Upper lobe of left lung (tissue), 6 donors: ENCODE results near the gene RAD50. TPM values are rescaled to one million over a fixed set of nuclear protein-coding genes. Genes with fewer than 3 reads are reported as not detected.
"Not testable (repeated sequence)": the region's sequence is repeated elsewhere in the genome, so short reads cannot be mapped to it uniquely, and the experiment has no call there.

ENCODE experiments used
- ATAC-seq, 2 donors: fragments of 200-7000 bp; cut with Tn5 transposase; one replicate each; pipeline ENCODE4 v1.9.1; 2022; ENCODE audit warnings: mild to moderate bottlenecking in 2 of 2, moderate library complexity in 2 of 2; ENCODE audit not compliant: low FRiP score in 2 of 2
- DNase-seq, 2 donors: peaks; one replicate each; pipeline ENCODE4 v3.0.0-alpha.2; 2019 to 2020
- H3K27ac ChIP-seq, 4 donors: fragments of 200-600 bp; sonication (generic); one replicate each; pipeline ENCODE4 v1.5.1; 2016 to 2019
- H3K27me3 ChIP-seq, 4 donors: fragments of 200-600 bp; sonication (generic); one replicate each; pipeline ENCODE4 v1.5.1; 2017 to 2019
- H3K36me3 ChIP-seq, 4 donors: fragments of 200-600 bp; sonication (generic); one replicate each; pipeline ENCODE4 v1.5.1; 2016 to 2019
- H3K4me1 ChIP-seq, 4 donors: fragments of 200-600 bp; sonication (generic); one replicate each; pipeline ENCODE4 v1.5.1; 2018 to 2019
- H3K4me3 ChIP-seq, 4 donors: fragments of 200-600 bp; sonication (generic); one replicate each; pipeline ENCODE4 v1.5.1; 2017 to 2019; ENCODE audit warnings: mild to moderate bottlenecking in 2 of 4, moderate library complexity in 1 of 4
- H3K9me3 ChIP-seq, 4 donors: fragments of 200-600 bp; sonication (generic); one replicate each; pipeline ENCODE4 v1.5.1; 2018 to 2019
- CTCF ChIP-seq, 6 experiments: fragments of 450-650 bp in 4 of 6; fragments of 200-600 bp in 2 of 6; sonication (generic) in 2 of 6; IDR thresholded peaks; one replicate each; pipeline ENCODE4 v1.5.1; 2016 to 2019; ENCODE audit warnings: antibody characterized with exemption in 6 of 6
- EP300 ChIP-seq, 4 donors: sonication (generic); formaldehyde crosslinking; IDR thresholded peaks; one replicate each; pipeline ENCODE4 v1.5.1; 2017; ENCODE audit warnings: antibody characterized with exemption in 4 of 4, control low read depth in 2 of 4
- POLR2A ChIP-seq, 4 donors: fragments of 450-650 bp; IDR thresholded peaks; one replicate each; pipeline ENCODE4 v1.5.1; 2016 to 2017; ENCODE audit warnings: antibody characterized with exemption in 4 of 4, mild to moderate bottlenecking in 2 of 4
- POLR2AphosphoS5 ChIP-seq, 2 donors: sonication (generic); formaldehyde crosslinking; IDR thresholded peaks; one replicate each; pipeline ENCODE4 v1.5.1; 2017; ENCODE audit warnings: antibody characterized with exemption in 2 of 2
- WGBS, 2 donors: methylation state at CpG; one replicate each; pipeline ENCODE4 v1.1.5; 2017 to 2018; 5-methylcytosine and 5-hydroxymethylcytosine counted together
- total RNA-seq, 6 donors: library from RNA; depleted of rRNA in 4 of 6; stranded (reverse); fragments of >200 nt in 4 of 6; gene quantifications; one replicate each; pipeline versions ENCODE4 v1.1.0 to v1.2.1, GENCODE V29; 2016 to 2021
- donor health status: DM: no; HTN: no; CAD: no; lungs with moderate emphysema.
- donor health status: DM: no; HTN: yes; CAD: no; lungs with severe emphysema.

The RAD50 gene
- total RNA-seq, 6 donors from 2014 or later, result 26.2 to 105 (median 33.3) TPM

- Histone ChIP-seq H3K27ac (no peak overlapping the region), H3K9me3 (no peaks in the 10 kb centered on the region), H3K36me3 (no peaks in the 10 kb centered on the region), H3K4me3 (no peak overlapping the region), H3K4me1 (peaks cover 0 to 6% (median 0%) of the 10 kb centered on the region in 4 donors), H3K27me3 (no peaks in the 10 kb centered on the region)
- ATAC-seq (no peak), DNase-seq (no peak)
- 88 to 90% methylated on average over 7 of the region's 7 CpGs for WGBS, 2 donors
- TF ChIP-seq POLR2AphosphoS5 (IDR thresholded peaks at IDR 0.05), result no peak
- no peak for TF ChIP-seq EP300 (IDR thresholded peaks at IDR 0.05)
- TF ChIP-seq CTCF (IDR thresholded peaks at IDR 0.05), result no peak
- no peak for TF ChIP-seq POLR2A (IDR thresholded peaks at IDR 0.05)
These were observed 132.7 kb downstream of the RAD50 start for GRCh38 chr5:132689513-132689912.

GRCh38 chr5:132690156-132690555 lies 133.4 kb downstream of the RAD50 start:
- DNase-seq, result no peak
- no peaks in the 10 kb centered on the region for H3K27me3 ChIP-seq
- peaks cover 0 to 6% (median 0%) of the 10 kb centered on the region in 4 donors for H3K4me1 ChIP-seq
- no peak overlapping the region for H3K27ac ChIP-seq
- H3K9me3 ChIP-seq, result no peaks in the 10 kb centered on the region
- ATAC-seq, result no peak
- no peak overlapping the region for H3K4me3 ChIP-seq
- H3K36me3 ChIP-seq, result no peaks in the 10 kb centered on the region
- TF ChIP-seq POLR2AphosphoS5 (IDR thresholded peaks at IDR 0.05) (no peak), EP300 (IDR thresholded peaks at IDR 0.05) (no peak), POLR2A (IDR thresholded peaks at IDR 0.05) (no peak), CTCF (IDR thresholded peaks at IDR 0.05) (no peak)
- 90 to 94% methylated on average over 3 of the region's 3 CpGs for WGBS, 2 donors

- not testable (repeated sequence) for H3K27me3 ChIP-seq, H3K4me3 ChIP-seq, H3K4me1 ChIP-seq, DNase-seq, H3K36me3 ChIP-seq, ATAC-seq, H3K27ac ChIP-seq, H3K9me3 ChIP-seq
- WGBS, 2 donors, result 74 to 84% methylated on average over 5 of the region's 5 CpGs
These were observed 135.2 kb downstream of the RAD50 start for GRCh38 chr5:132691755-132692631.

GRCh38 chr5:132692632-132692967 lies 135.8 kb downstream of the RAD50 start:
- no peaks in the 10 kb centered on the region for H3K27me3 ChIP-seq
- H3K4me1 ChIP-seq, result peaks cover 0 to 6% (median 0%) of the 10 kb centered on the region in 4 donors
- DNase-seq, result no peak
- no peak overlapping the region for H3K27ac ChIP-seq
- H3K4me3 ChIP-seq, result no peak overlapping the region
- no peak for TF ChIP-seq POLR2AphosphoS5 (IDR thresholded peaks at IDR 0.05)
- no peak for TF ChIP-seq POLR2A (IDR thresholded peaks at IDR 0.05)
- TF ChIP-seq EP300 (IDR thresholded peaks at IDR 0.05), result no peak
- no peak for TF ChIP-seq CTCF (IDR thresholded peaks at IDR 0.05)
- no peaks in the 10 kb centered on the region for H3K9me3 ChIP-seq
- ATAC-seq, result no peak
- H3K36me3 ChIP-seq, result peaks cover 0 to 8% (median 0%) of the 10 kb centered on the region in 4 donors

Other genes with a start within 250 kb of the RAD50 start
- gene SLC22A5, start 187.3 kb upstream of the RAD50 start, total RNA-seq, result 10 to 100 TPM in 4 of 6 donors, 1 to 10 TPM in 2; 7.9 to 22.0 (median 12.7) TPM
- 10 to 100 TPM; 42.1 to 94.3 (median 79.3) TPM for gene IRF1, start 66.2 kb upstream of the RAD50 start, total RNA-seq
- gene IL5, start 13.5 kb upstream of the RAD50 start, total RNA-seq, result 1 to 10 TPM in 1 of 6 donors, not detected in 5; 1.2 TPM
- gene IL13, start 101.2 kb downstream of the RAD50 start, total RNA-seq, result 1 to 10 TPM in 1 of 6 donors, under 1 TPM in 1, not detected in 4; 0.49 to 1.0 TPM
- not detected for gene IL4, start 117.0 kb downstream of the RAD50 start, total RNA-seq
- 10 to 100 TPM; 10.3 to 22.3 (median 17.0) TPM for gene KIF3A, start 180.6 kb downstream of the RAD50 start, total RNA-seq
- under 1 TPM in 5 of 6 donors, not detected in 1; 0.26 to 0.84 (median 0.46) TPM for gene CCNI2, start 190.4 kb downstream of the RAD50 start, total RNA-seq
- 10 to 100 TPM; 26.3 to 41.5 (median 31.5) TPM for gene SEPTIN8, start 220.3 kb downstream of the RAD50 start, total RNA-seq